GM18502 (cell line): ENCODE measurements around the gene PKLR.
A peak's percentile ranks its signal among the peaks of the same experiment; 100 is the strongest.
"Not testable (repeated sequence)": the region's sequence is repeated elsewhere in the genome, so short reads cannot be mapped to it uniquely, and the experiment has no call there.

Experiments
- ATAC-seq: cut with Tn5 transposase; IDR thresholded peaks from one replicate; pipeline ENCODE4 v1.9.1; 2021; ENCODE audit warnings: mild to moderate bottlenecking; ENCODE audit not compliant: unreplicated experiment, poor library complexity

Gene PKLR

DNA sequence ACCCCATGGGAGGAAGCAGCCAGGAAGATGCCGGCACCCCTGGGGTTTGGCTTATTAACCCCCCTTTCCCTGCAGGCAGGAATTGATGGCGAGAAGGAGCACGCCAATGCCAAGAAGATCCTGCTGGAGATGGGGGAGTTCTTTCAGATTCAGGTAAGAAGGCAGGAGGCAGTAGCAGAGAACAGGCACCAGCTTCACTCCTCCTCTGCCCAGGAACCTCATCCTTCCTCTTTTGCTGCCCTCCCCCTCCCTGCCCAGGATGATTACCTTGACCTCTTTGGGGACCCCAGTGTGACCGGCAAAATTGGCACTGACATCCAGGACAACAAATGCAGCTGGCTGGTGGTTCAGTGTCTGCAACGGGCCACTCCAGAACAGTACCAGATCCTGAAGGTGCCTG lies 18.3 kb upstream of the PKLR start:
- no peak for ATAC-seq

- ATAC-seq: no peak
These were observed 16.8 kb upstream of the PKLR start for GRCh38 chr1:155318082-155318481.

DNA sequence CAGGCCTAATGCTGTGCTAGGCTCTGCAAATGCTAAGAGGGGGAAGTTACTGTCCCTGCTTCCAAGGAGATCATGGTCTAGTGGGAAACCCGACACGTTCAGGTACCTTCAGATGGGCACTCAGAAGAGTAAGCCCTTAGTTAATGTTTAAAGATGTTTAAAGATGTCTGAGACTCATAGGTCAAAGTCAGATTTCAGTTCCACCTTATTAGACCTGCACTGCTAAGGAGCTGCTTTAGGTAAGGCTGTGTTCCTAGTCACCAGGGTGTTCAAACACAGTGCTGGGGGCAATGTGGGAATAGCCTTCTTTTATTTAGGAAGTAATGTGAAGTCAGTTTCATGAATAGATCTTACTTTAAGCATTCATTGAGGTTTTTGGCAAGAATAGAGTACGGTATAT lies 15.7 kb upstream of the PKLR start:
- no peak for ATAC-seq

DNA sequence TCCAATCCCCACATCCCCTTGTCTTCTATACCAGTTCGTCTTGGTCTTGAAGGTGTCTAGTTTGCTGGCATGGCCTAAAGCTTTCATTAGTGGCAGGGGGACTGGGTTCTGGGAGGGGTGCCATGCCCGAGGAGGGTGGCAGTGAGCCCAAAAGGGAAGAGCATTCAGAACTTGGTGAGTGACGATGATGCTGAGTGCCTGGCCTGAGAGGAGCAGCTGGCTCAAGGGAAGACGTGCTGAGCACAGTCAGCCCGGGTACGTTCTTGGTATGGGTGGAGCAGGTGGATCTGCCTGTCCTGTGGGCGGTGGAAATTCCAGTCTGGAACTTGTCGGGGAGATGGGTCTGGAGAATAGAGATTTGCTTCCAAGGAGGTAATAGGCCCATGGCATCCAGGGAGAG lies 12.0 kb upstream of the PKLR start:
- no peak for ATAC-seq

DNA sequence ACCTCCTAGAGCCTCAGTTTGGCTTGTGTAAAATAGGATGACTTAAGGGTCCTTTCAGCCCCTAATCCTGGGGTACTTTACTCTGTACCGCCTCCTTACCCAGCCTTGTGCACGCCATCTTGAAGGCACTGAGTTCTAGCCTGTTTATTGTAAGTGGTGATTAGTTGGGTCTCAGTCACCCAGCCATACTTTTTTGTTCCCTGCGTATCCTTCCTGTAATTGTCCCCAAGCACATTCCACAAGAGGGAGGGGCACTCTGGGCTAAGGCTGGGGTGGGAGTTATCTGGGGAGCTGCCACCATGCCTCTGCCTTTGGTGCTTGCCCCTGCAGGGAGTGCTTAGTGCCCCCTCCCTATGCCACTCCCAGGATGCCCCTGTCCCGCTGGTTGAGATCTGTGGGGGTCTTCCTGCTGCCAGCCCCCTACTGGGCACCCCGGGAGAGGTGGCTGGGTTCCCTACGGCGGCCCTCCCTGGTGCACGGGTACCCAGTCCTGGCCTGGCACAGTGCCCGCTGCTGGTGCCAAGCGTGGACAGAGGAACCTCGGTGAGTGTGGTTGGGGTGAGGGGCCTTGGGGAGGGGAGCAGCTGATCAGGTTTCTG lies 8.3 kb upstream of the PKLR start:
- no peak for ATAC-seq

- peak; percentile 96 for ATAC-seq
These were observed 7.5 kb upstream of the PKLR start, which contains the start of gene FDPS for GRCh38 chr1:155308493-155309422. FDPS (plus strand) TSS chr1:155308866; CDS start chr1:155309790, 924 bp downstream.

DNA sequence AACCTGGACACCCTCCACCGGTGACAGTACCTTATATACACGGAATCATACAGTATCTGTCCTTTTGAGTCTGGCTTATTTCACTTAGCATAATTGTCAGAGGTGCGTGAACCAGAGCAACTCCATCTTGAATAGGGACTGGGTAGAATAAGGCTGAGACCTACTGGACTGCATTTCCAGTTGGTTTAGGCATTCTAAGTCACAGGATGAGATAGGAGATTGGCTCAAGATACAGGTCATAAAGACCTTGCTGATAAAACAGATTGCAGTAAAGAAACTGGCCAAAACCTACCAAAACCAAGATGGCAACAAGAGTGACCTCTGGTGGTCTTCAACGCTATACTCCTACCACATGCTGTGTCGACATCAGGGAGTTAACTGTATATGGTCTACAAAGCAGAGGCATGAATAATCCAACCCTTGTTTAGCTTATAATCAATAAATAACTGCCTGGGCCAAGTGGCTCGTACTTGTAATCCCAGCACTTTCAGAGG lies 6.1 kb upstream of the PKLR start:
- no peak for ATAC-seq

DNA sequence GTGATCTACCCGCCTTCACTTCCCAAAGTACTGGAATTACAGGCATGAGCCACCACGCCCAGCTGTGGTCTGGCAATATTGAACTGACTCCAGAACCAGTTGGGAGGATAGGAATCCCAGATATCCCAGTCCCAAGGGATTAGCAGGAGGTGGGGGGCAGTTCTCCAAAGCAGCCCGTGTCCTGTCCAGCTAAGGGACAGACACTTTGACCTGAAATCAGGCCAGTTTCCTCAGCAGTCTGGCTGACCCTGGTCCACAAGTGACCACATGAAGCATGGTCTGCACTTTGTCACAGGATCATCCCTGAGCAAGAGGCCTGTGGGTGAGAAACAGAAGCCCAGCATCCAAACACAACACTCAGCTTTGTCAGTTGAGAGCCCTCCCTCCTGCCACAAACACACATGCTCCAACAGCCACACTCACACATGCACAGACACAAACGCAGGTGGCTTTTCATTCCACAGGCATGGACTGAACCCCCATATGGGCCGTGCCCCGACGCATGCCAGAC lies 4.7 kb upstream of the PKLR start:
- ATAC-seq: no peak

DNA sequence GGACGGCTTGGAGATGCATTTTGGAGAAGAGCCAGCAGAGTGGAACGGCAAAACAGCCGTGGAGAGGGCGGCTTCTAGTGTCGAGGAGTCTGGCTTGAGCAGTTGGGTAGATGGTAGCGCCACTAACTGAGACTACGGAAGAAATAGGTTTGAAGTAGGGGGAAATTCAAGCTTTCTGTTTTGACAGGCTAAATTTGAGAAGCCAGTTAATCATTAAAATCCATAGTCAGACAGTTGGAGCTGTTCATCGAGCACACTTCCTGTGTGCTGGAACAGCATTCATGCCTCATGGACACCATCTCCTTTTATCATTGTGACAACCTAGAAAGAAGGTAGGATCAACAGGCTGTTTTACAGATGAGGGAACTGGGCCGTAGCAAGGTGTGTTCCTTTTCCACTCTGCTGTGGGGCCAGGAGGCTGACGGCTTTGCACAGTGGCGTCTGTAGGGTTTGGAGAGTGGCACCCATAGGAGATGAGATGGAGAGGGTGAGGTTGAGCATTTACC lies 3.4 kb upstream of the PKLR start:
- no peak for ATAC-seq

- no peak for ATAC-seq
These were observed 497 bp downstream of the PKLR start for GRCh38 chr1:155300553-155301329.

DNA sequence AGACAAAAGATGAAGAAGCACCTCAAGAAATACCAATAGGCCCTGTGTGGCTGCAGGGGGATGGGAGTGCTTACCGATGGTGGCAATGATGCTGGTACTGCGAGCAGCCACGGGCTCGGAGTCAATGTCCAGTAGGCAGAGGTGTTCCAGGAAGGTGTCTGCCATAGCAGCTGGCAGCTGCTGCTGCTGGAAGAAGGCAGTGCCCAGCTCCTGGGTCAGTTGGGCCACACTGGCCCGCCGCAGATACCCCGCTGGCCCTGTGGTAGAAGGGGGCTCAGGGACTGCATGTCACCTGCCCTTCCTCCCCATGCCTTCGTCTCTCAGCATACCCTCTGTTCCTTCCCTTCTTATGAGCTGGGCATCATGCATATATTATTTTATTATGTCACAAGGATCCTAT lies 1.2 kb downstream of the PKLR start:
- ATAC-seq: no peak

GRCh38 chr1:155297384-155297783 lies 3.9 kb downstream of the PKLR start:
- no peak for ATAC-seq

- ATAC-seq: no peak
These were observed 4.6 kb downstream of the PKLR start for GRCh38 chr1:155296661-155297060.

GRCh38 chr1:155295942-155296267 lies 5.3 kb downstream of the PKLR start:
- ATAC-seq: no peak

DNA sequence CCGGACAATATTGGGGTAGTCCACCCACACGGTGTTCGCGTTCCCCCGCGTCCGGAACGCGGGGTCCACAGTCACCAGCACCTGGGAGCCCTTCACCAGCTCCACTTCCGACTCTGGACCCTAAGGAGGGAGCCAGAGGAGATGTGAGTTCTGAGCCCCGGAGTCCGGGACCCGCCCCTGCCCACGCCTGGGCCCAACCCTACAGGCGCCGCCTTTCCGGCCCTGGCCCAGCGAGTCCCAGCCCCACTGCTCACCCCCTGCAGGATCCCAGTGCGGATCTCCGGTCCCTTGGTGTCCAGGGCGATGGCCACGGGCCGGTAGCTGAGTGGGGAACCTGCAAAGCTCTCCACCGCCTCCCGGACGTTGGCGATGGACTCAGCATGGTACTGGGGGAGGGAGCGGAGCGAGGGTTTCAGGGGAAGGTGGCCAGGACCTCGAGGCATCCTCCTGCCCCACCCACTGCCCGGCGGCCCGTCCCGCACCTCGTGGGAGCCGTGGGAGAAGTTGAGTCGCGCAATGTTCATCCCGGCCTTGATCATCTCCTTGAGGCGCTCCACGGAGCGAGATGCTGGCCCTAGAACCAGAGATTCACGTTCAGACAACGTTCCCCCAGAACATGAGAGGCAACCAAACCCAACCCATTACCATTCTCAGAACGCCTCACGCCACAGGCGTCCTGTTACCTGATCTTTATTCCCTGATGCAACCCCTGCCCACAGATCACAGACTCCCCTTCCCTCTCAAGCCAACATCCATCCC lies 5.9 kb downstream of the PKLR start:
- no peak for ATAC-seq

- ATAC-seq: no peak
These were observed 6.6 kb downstream of the PKLR start for GRCh38 chr1:155294520-155295182.

- no peak for ATAC-seq
These were observed 8.0 kb downstream of the PKLR start for GRCh38 chr1:155293086-155293749.

- ATAC-seq: not testable (repeated sequence)
These were observed 10.2 kb downstream of the PKLR start for GRCh38 chr1:155291006-155291405.
